Measurements from ENCODE around the gene SLC19A1.

The SLC19A1 gene

DNA sequence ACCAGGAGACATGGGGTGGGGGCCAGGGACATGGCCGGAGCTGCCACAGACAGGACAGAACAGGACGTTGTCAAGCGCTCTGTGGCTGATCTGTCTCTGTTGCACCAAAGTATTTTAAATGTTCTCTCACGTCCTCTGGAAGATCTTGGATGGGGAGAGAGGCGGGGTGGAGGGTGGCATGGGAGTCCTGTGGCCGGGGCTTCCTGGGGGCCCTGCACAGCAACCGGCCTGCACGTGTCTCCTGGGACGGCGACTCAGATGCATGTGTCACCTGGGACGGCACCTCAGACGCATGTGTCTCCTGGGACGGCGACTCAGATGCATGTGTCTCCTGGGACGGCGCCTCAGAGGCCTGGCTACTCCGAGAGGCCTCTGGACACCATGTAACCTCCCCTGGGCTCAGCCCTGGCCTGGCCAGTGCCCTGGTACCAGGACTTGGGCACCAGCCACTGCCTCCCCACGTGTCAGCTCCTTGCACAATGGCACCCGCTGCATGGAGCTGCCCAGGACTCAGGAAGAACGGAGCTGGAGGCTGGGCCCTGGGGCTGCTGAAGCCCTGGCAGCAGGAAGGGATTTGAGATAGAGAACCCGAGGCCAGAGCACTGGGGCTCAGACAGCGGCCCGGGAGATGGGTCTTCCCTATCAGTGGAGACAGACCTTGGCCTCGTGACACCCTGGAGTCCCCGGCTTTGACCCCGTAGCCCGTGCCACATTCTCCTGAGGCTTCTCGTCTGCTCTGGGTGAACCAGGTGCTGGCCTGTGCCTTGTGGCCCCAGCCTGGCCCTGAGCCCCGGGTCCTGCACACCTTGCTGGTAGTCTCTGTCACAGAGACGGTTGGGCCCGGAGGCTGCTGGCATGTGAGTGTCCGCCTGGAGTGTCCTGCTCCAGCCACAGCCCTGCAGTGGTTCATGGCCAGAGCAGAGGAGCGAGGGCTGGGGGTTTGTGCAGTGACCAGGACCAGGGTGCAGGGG is 14.7 kb upstream of the SLC19A1 start:
- TF ChIP-seq FOXM1 (IDR thresholded peaks at IDR 0.05; ENCODE audit: borderline replicate concordance, low read depth) (no peak), YY1 (IDR thresholded peaks at IDR 0.05; ENCODE audit: low read depth) (no peak), RAD21 (IDR thresholded peaks at IDR 0.05; ENCODE audit: low read depth) (no peak)

DNA sequence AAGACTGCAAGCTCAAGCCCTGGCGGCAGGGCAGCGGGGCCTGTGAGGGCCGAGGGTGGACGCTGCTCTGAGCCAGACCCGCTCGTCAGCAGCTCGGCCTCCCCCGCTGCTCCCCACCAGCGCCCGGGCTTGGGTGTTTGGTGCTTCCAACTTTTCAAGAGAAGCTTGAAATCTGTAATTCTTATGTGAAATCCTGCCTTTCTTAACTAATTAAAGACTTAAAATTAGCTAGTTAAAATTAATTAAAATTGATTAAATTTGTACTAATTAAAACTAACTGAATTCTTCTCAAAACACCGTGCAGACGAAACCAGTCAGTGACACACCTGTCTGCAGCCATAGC is 14.0 kb upstream of the SLC19A1 start:
- no peak for TF ChIP-seq YY1 (IDR thresholded peaks at IDR 0.05; ENCODE audit: low read depth)
- TF ChIP-seq EGR1 (IDR thresholded peaks at IDR 0.05): no peak
- no peak for TF ChIP-seq CREB1 (IDR thresholded peaks at IDR 0.05; ENCODE audit: low read depth)
- TF ChIP-seq NFIC (IDR thresholded peaks at IDR 0.05): no peak
- TF ChIP-seq TEAD4 (IDR thresholded peaks at IDR 0.05): no peak
- TF ChIP-seq RAD21 (IDR thresholded peaks at IDR 0.05; ENCODE audit: low read depth): no peak
- no peak for TF ChIP-seq FOXM1 (IDR thresholded peaks at IDR 0.05; ENCODE audit: borderline replicate concordance, low read depth)
- TF ChIP-seq TAF1 (IDR thresholded peaks at IDR 0.05; ENCODE audit: low read depth): no peak
- TF ChIP-seq ZBTB7A (IDR thresholded peaks at IDR 0.05; ENCODE audit: low read depth): no peak
- TF ChIP-seq, protein P1, sequence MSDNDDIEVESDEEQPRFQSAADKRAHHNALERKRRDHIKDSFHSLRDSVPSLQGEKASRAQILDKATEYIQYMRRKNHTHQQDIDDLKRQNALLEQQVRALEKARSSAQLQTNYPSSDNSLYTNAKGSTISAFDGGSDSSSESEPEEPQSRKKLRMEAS (IDR thresholded peaks at IDR 0.05): no peak
- no peak for TF ChIP-seq EP300 (IDR thresholded peaks at IDR 0.05; ENCODE audit: borderline replicate concordance)
- TF ChIP-seq REST (IDR thresholded peaks at IDR 0.05; ENCODE audit: low read depth): no peak
- no peak for TF ChIP-seq USF1 (IDR thresholded peaks at IDR 0.05)

- TF ChIP-seq CREB1 (IDR thresholded peaks at IDR 0.05; ENCODE audit: low read depth) (0 out of 2 replicates have a peak, but pooled peaks have one; percentile 21), REST (IDR thresholded peaks at IDR 0.05; ENCODE audit: low read depth) (no peak), ZBTB7A (IDR thresholded peaks at IDR 0.05; ENCODE audit: low read depth) (peak; percentile 93), FOXM1 (IDR thresholded peaks at IDR 0.05; ENCODE audit: borderline replicate concordance, low read depth) (no peak), CEBPB (IDR thresholded peaks at IDR 0.05) (no peak), RAD21 (IDR thresholded peaks at IDR 0.05; ENCODE audit: low read depth) (peak; percentile 88), YY1 (IDR thresholded peaks at IDR 0.05; ENCODE audit: low read depth) (peak; percentile 51; the same call in 1 of the 2 replicates), NFIC (IDR thresholded peaks at IDR 0.05) (no peak), EGR1 (IDR thresholded peaks at IDR 0.05) (peak; percentile 50), TCF12 (IDR thresholded peaks at IDR 0.05; ENCODE audit: low read depth) (0 out of 2 replicates have a peak, but pooled peaks have one; percentile 47), TAF1 (IDR thresholded peaks at IDR 0.05; ENCODE audit: low read depth) (0 out of 2 replicates have a peak, but pooled peaks have one; percentile 31), USF1 (IDR thresholded peaks at IDR 0.05) (peak; percentile 67), TEAD4 (IDR thresholded peaks at IDR 0.05) (no peak), EP300 (IDR thresholded peaks at IDR 0.05; ENCODE audit: borderline replicate concordance) (0 out of 2 replicates have a peak, but pooled peaks have one; percentile 11)
- TF ChIP-seq, protein P1 (IDR thresholded peaks at IDR 0.05): peak; percentile 94
Observed at GRCh38 chr21:45555557-45556301, 13.5 kb upstream of the SLC19A1 start.

DNA sequence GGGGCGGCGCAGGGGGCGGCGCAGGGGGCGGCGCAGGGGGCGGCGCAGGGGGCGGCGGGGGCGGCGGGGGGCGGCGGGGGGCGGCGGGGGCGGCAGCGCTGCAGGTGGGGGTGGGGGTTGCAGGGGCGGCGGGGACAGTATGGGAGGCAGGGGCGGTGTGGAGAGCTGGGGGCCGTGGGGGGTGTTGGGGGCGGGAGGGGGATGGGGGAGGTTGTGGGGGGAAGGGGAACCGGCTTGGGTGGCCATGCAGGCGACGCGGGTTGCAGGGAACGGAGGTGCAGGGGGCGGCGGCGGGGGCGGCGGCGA is 13.0 kb upstream of the SLC19A1 start:
- TF ChIP-seq CREB1 (IDR thresholded peaks at IDR 0.05; ENCODE audit: low read depth) (no peak), YY1 (IDR thresholded peaks at IDR 0.05; ENCODE audit: low read depth) (no peak), TEAD4 (IDR thresholded peaks at IDR 0.05) (no peak), RAD21 (IDR thresholded peaks at IDR 0.05; ENCODE audit: low read depth) (no peak), EP300 (IDR thresholded peaks at IDR 0.05; ENCODE audit: borderline replicate concordance) (no peak), REST (IDR thresholded peaks at IDR 0.05; ENCODE audit: low read depth) (no peak), FOXM1 (IDR thresholded peaks at IDR 0.05; ENCODE audit: borderline replicate concordance, low read depth) (no peak), TCF12 (IDR thresholded peaks at IDR 0.05; ENCODE audit: low read depth) (no peak), NFIC (IDR thresholded peaks at IDR 0.05) (no peak), CEBPB (IDR thresholded peaks at IDR 0.05) (no peak), TAF1 (IDR thresholded peaks at IDR 0.05; ENCODE audit: low read depth) (no peak), EGR1 (IDR thresholded peaks at IDR 0.05) (no peak)
- TF ChIP-seq, protein P1 (IDR thresholded peaks at IDR 0.05): no peak

All from Ishikawa (cell line).